Smooth muscle cell of the pulmonary artery (primary cell): ENCODE measurements around the gene MT1F. TPM values are rescaled to one million over a fixed set of nuclear protein-coding genes. Genes with fewer than 3 reads are reported as not detected.

Source experiments
- total RNA-seq: library from RNA; depleted of rRNA; stranded (reverse); fragments of >200 nt; gene quantifications from 2 replicates; pipeline ENCODE4 v1.2.3, GENCODE V29; 2014

Gene MT1F
- total RNA-seq = 2.0 TPM in 1 of 2 replicates, not detected in the other

GRCh38 chr16:56657555-56658326, at the start of gene MT1F:
Gene MT1F (plus strand): TSS chr16:56657959. CDS start chr16:56658059, 100 bp downstream.

GRCh38 chr16:56608043-56608875, 49.5 kb upstream of the MT1F start, which contains the start of gene MT2A:
Gene MT2A (plus strand): TSS chr16:56608584. CDS start chr16:56608656, 72 bp downstream.

DNA sequence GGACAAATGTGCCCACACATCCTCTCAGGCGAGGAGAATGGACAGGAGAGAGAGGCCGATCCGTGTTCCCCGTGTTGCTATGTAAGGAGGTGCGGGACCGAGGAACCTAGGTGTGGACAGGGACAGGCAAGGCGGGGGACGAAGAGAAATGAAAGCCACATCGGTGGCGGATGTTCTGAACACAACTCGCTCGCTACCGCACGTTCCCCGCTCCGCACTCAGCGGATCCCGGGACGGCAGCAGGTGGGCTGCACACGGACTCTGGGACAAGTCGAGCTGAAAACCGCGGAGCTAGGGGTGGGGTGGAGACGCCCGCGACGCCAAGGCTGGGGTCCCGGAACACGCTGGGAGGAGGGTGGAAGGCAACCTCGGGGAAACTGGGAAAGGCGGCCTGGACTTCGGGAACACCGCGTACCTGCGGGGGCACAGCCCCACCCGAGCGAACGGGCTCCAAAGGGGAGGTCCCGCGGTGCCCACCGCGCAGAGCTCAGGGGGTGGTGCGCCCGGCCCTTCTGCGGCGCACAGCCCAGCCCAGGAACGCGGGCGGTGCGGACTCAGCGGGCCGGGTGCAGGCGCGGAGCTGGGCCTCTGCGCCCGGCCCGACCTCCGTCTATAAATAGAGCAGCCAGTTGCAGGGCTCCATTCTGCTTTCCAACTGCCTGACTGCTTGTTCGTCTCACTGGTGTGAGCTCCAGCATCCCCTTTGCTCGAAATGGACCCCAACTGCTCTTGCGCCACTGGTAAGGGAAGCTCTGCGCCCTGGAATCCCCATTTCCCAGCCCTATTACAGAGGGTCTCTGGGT, 32.4 kb upstream of the MT1F start, which contains the start of gene MT1E:
Gene MT1E (plus strand): TSS at position 642 of the 803 bp plus-strand sequence. CDS start 71 bp downstream, at position 713.

DNA sequence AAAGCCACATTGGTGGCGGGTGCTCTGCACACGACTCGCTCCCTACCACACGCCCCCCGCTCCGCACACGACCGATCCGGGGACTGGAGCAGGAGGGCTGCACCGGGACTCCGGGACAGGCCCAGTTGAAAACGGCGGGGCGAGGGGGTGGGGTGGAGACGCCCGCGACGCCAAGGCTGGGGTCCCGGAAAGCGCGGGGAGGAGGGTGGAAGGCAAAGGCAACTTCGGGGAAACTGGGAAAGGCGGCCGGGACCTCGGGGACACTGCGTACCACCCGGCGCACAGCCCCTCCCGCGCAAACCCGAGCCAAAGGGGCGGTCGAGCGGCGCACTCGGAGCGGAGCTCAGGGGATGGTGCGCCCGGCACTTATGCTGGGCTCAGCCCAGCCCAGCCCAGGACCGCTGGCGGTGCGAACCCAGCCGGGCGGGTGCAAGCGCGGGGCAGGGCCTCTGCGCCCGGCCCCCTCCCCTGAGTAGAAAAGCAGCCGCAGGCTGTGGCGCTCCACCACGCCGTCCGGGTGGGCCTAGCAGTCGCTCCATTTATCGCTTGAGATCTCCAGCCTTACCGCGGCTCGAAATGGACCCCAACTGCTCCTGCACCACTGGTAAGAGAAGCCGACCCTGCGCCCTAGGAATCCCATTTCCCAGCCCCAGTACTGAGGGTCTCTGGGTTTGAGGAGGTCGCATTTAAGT, 25.5 kb upstream of the MT1F start, which contains the start of gene MT1M:
Gene MT1M (plus strand): TSS at position 504 of the 692 bp plus-strand sequence. CDS start 73 bp downstream, at position 577.

DNA sequence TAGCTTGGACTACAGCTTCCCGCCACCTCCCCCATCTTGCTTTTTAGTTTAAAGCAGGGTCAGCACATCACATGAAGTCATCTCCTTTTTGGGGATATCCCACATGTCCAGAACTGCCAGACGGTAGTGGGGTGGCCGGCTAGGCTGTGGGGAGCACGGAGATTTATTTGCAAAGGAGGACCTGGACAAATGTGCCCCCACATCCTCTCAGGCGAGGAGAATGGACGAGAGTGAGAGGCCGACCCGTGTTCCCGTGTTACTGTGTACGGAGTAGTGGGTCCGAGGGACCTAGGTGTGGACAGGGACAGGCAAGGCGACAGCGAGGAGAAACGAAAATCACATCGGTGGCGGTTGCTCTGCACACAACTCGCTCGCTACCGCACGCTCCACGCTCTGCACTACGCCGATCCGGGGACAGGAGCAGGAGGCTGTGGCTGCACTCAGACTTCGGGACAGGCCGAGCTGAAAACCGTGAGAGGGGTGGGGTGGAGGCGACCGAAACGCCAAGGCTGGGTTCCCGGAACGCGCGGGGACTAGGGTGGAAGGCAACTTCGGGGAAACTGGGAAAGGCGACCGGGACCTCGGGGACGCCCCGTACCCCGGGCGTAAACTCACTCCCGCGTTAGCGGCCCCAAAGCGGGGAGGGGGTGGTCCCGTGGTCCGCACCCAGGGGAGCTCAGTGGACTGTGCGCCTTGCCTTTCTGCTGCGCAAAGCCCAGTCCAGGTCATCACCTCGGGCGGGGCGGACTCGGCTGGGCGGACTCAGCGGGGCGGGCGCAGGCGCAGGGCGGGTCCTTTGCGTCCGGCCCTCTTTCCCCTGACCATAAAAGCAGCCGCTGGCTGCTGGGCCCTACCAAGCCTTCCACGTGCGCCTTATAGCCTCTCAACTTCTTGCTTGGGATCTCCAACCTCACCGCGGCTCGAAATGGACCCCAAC, 19.7 kb upstream of the MT1F start, which contains the start of gene MT1A:
Gene MT1A (plus strand): TSS at position 853 of the 937 bp plus-strand sequence. CDS start 73 bp downstream, at position 926.

DNA sequence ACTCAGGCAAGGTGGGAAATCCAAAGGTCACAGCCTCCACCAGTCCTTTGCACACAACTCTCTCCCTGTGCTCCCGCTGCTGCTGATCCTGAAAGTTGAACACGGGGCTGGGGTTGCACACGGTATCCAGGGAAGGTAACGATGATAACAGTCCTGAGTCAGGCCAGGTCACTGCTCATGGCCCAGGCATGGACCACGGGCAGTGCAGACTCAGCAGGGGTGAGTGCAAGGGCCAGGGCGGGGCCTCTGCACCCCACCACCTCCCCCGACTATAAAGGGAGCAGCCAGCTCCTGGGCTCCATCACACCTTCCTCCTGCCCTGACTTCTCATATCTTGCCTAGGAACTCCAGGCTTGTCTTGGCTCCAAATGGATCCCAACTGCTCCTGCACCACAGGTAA, 6.2 kb upstream of the MT1F start, which contains the start of gene MT1B:
Gene MT1B (plus strand): TSS at position 301 of the 400 bp plus-strand sequence. CDS start 68 bp downstream, at position 369.

DNA sequence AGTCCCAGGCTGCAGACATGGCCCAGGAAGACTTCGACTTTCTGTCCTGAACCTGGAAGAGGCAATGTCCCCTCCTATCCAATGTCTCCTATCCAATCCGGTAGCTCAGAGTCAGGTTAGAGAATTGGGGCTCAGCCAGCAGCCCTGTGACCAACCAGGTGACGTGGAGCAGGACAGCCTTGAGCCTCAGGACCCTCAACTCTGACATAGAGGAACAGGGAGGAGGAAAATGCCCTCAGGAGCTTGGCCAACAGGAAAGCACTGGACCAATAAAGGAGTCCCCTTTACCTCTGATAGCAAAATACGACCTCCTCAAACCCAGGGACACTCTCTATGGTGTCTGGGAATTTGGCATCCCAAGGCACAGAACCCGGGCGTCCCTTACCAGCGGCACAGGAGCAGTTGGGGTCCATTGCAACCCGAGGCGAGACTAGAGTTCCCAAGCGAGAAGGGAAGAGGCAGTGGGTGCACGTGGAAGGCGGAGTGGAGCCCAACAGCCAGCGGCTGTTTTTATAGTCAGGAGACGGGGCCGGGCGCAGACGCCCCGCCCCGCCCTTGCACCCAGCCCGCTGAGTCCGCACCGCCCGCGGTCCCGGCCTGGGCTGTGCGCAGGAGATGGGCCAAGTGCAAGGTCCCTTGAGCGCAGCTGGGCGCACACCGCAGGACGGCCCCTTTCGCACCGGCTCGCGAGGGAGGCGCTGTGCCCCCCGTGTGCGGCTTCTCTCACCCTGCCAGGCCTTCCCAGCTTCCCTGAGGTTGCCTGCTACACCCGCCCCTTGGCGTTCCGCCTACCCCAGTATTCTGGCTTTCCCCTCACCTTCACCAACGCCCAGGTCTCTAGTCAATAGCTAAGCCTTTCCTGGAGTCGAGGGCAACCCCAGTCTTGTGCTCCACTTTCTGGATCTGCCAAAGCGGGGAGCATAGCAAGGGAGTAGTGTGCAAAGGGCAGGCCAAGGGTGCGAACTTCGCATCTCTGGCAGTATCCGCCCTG, 10.1 kb downstream of the MT1F start, which contains the start of gene MT1G:
Gene MT1G (minus strand): TSS at position 485 of the 991 bp plus-strand sequence. CDS start 72 bp downstream, at position 413.

DNA sequence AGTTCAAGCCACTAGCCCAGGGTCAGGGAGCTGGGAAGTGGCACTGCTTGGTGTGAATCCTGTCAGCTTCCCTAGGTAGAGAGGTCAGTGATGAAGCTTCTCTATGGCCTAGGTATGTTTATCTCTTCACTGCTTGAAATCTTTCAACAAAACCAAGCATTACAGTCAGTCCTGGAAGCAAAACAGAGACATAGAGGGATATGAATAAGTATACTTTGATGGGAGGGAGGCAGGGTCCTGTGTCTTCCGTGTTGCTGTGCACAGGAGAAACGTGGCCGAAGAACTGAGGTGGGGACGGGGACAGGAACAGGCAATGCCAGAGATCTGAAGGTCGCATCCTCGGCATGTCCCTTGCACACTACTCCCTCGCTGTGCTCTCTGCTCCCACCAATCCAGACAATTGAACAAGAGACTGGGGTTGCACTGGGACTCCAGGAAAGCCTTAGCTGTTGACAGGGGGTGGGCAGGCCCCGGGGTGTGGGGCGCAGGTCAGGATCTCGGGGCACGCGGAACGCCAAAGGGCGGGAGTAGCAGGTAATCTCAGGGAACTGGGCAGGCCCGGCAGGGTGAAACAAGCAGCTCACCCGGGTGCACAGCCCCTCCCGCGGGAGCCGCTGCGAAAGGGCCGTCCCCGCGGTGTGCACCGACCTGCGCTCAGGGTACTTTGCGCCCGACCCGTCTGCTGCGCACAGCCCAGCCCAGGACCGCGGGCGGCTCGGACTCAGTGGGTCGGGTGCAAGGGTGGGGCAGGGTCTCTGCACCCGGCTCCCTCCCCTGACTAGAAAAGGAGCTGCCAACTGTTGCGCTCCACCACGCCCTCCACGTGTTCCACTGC, 11.5 kb downstream of the MT1F start, which contains the start of gene MT1H:
Gene MT1H (plus strand): TSS at position 810 of the 835 bp plus-strand sequence. CDS start 71 bp downstream, outside the sequence.

DNA sequence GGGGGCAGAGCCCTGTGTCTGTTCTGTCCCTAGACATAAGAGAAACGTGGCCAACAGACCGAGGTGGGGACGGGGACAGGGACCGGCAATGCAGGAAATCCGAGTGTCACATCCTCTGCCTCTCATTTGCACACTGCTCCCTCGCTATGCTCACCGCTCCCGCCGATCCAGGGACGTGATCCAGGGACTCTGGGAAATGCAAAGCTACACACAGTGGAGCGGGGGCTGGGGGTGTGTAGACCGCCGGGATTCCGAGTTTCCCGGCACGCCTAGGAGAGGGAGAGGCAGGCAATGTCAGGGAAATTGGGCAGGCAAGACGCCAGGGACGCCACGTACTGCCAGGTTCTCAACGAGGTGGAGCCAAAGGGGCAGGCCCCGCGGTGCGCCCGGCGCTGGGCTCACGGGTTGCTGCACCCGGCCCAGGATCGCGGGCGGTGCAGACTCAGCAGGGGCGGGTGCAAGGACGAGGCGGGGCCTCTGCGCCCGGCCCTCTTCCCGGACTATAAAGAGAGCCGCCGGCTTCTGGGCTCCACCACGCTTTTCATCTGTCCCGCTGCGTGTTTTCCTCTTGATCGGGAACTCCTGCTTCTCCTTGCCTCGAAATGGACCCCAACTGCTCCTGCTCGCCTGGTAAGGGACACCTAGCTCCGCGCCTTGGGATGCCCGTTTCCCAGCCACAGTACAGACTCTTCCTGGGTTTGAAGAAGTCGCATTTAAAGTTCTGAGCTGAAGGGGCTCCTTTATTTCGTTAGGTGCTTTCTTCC, 24.4 kb downstream of the MT1F start, which contains the start of gene MT1X:
Gene MT1X (plus strand): TSS at position 532 of the 764 bp plus-strand sequence. CDS start 71 bp downstream, at position 603.

Other genes with a start within 250 kb of the MT1F start
- 285 and 317 TPM in 2 replicates for gene AMFR, start 232.4 kb upstream of the MT1F start, total RNA-seq
- 59.6 and 129 TPM in 2 replicates for gene NUDT21, start 206.6 kb upstream of the MT1F start, total RNA-seq
- 97.6 and 100.0 TPM in 2 replicates for gene OGFOD1, start 206.4 kb upstream of the MT1F start, total RNA-seq
- gene BBS2, start 137.9 kb upstream of the MT1F start, total RNA-seq = 46.3 and 47.3 TPM in 2 replicates
- not detected in 2 replicates for gene MT4, start 92.9 kb upstream of the MT1F start, total RNA-seq
- 0.59 TPM in 2 replicates for gene MT3, start 68.4 kb upstream of the MT1F start, total RNA-seq
- 92.7 and 183 TPM in 2 replicates for gene MT2A, start 49.4 kb upstream of the MT1F start, total RNA-seq
- 86.1 and 156 TPM in 2 replicates for gene MT1E, start 32.2 kb upstream of the MT1F start, total RNA-seq
- 1.5 TPM in 1 of 2 replicates, not detected in the other for gene MT1M, start 25.3 kb upstream of the MT1F start, total RNA-seq
- gene MT1A, start 19.3 kb upstream of the MT1F start, total RNA-seq = 1.1 TPM in 1 of 2 replicates, not detected in the other
- not detected in 2 replicates for gene MT1B, start 6.1 kb upstream of the MT1F start, total RNA-seq
- gene MT1G, start 10.1 kb downstream of the MT1F start, total RNA-seq = 1.3 TPM in 1 of 2 replicates, not detected in the other
- gene MT1H, start 11.9 kb downstream of the MT1F start, total RNA-seq = not detected in 2 replicates
- 16.5 and 18.4 TPM in 2 replicates for gene MT1X, start 24.5 kb downstream of the MT1F start, total RNA-seq
- gene NUP93, start 72.2 kb downstream of the MT1F start, total RNA-seq = 45.2 and 55.7 TPM in 2 replicates
- gene SLC12A3, start 207.2 kb downstream of the MT1F start, total RNA-seq = not detected in 2 replicates